BE2C (cell line): Measurements from ENCODE around the gene PALM3.

ENCODE experiments used
- DNase-seq: peaks from one replicate; pipeline ENCODE4 v3.0.0-alpha.2; 2020
- H3K27me3 ChIP-seq: fragments of 250-450 bp; sonication (Bioruptor Pico); 2 replicates; pipeline ENCODE4 v1.5.1; 2020; ENCODE audit warnings: mild to moderate bottlenecking
- H3K36me3 ChIP-seq: fragments of 250-450 bp; sonication (Bioruptor Pico); 2 replicates; pipeline ENCODE4 v1.5.1; 2020; ENCODE audit warnings: mild to moderate bottlenecking
- H3K4me1 ChIP-seq: fragments of 250-450 bp; sonication (Bioruptor Pico); 2 replicates; pipeline ENCODE4 v1.5.1; 2020
- H3K4me3 ChIP-seq: 2 replicates; pipeline ENCODE4 v1.5.1; 2011; ENCODE audit warnings: low read depth, low read length
- H3K9me3 ChIP-seq: fragments of 250-450 bp; sonication (Bioruptor Pico); 2 replicates; pipeline ENCODE4 v1.5.1; 2020
- CTCF ChIP-seq: IDR thresholded peaks from 2 replicates; pipeline ENCODE4 v1.5.1; 2012; ENCODE audit warnings: mild to moderate bottlenecking, low read depth, low read length

PALM3 gene

GRCh38 chr19:14056741-14057356 is 5.0 kb downstream of the PALM3 start:
- DNase-seq = no peak
- no peaks in the 10 kb centered on the region for H3K36me3 ChIP-seq
- TF ChIP-seq CTCF = no peak
- H3K4me3 ChIP-seq = peak overlapping the region; percentile 40
- no peaks in the 10 kb centered on the region for H3K27me3 ChIP-seq
- no peaks in the 10 kb centered on the region for H3K9me3 ChIP-seq
- H3K4me1 ChIP-seq = no peaks in the 10 kb centered on the region

- no peak for TF ChIP-seq CTCF
- Histone ChIP-seq H3K27me3 (no peaks in the 10 kb centered on the region), H3K4me3 (no peak overlapping the region), H3K4me1 (no peaks in the 10 kb centered on the region), H3K9me3 (no peaks in the 10 kb centered on the region), H3K36me3 (no peaks in the 10 kb centered on the region)
- no peak for DNase-seq
Observed at GRCh38 chr19:14056069-14056666, 5.7 kb downstream of the PALM3 start.

GRCh38 chr19:14055396-14055795 is 6.5 kb downstream of the PALM3 start:
- Histone ChIP-seq H3K36me3 (no peaks in the 10 kb centered on the region), H3K9me3 (no peaks in the 10 kb centered on the region), H3K4me1 (no peaks in the 10 kb centered on the region), H3K27me3 (no peaks in the 10 kb centered on the region), H3K4me3 (no peak overlapping the region)
- TF ChIP-seq CTCF = no peak
- no peak for DNase-seq

GRCh38 chr19:14054721-14055120 is 7.2 kb downstream of the PALM3 start:
- no peaks in the 10 kb centered on the region for H3K9me3 ChIP-seq
- no peak for TF ChIP-seq CTCF
- DNase-seq = no peak
- H3K27me3 ChIP-seq = no peaks in the 10 kb centered on the region
- H3K36me3 ChIP-seq = no peaks in the 10 kb centered on the region
- H3K4me3 ChIP-seq = no peak overlapping the region
- no peaks in the 10 kb centered on the region for H3K4me1 ChIP-seq

GRCh38 chr19:14054099-14054498 is 7.8 kb downstream of the PALM3 start:
- no peak for DNase-seq
- no peak for TF ChIP-seq CTCF

GRCh38 chr19:14053500-14053899 is 8.4 kb downstream of the PALM3 start:
- Histone ChIP-seq H3K36me3 (no peaks in the 10 kb centered on the region), H3K4me1 (no peaks in the 10 kb centered on the region), H3K4me3 (no peak overlapping the region), H3K27me3 (no peaks in the 10 kb centered on the region), H3K9me3 (no peaks in the 10 kb centered on the region)
- TF ChIP-seq CTCF = no peak
- DNase-seq = no peak

More at GRCh38 chr19:14054099-14054498, 7.8 kb downstream of the PALM3 start:
- Histone ChIP-seq H3K4me3 (no peak overlapping the region), H3K36me3 (no peaks in the 10 kb centered on the region), H3K4me1 (no peaks in the 10 kb centered on the region), H3K27me3 (no peaks in the 10 kb centered on the region), H3K9me3 (no peaks in the 10 kb centered on the region)
